ENCODE results near the gene ACTR5. TPM values are rescaled to one million over a fixed set of nuclear protein-coding genes. Genes with fewer than 3 reads are reported as not detected.

The ACTR5 gene
- total RNA-seq, 2 donors from 2014 or later: 8.0 to 8.1 TPM

DNA sequence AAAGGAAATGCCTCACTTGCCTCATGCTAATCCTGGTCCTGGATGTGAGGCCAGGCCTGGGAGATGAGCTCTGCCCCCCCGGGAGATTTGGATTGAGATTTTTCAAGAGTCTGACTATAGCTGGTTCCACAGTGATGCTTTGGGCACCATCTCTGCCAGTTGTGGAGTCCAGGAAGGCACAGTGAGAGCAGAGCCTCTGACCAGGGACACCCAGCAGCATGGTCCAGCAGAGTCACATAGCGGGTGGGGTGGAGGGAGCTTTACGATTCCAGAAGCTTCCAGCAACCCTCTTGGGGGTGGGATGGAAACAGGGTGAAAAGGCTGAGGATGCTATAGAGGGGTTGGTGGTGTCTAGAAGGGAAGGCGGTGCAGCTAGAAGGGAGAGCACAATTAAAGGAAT lies 15.3 kb upstream of the ACTR5 start:
- DNase-seq (ENCODE audit: low spot score) (no peak), ATAC-seq (ENCODE audit: insufficient number of reproducible peaks, low FRiP score, low read depth) (no peak)
- Histone ChIP-seq H3K36me3 (no peaks in the 10 kb centered on the region), H3K9me3 (no peaks in the 10 kb centered on the region), H3K27ac (no peak overlapping the region), H3K4me1 (ENCODE audit: control insufficient read depth in 1 of 2, low read depth in 2 of 2) (peaks cover 0 to 13% of the 10 kb centered on the region in 2 donors), H3K4me3 (no peak overlapping the region), H3K27me3 (replicated peaks; ENCODE audit: insufficient read depth) (peaks cover under 1% of the 10 kb centered on the region)
- TF ChIP-seq, protein P1, sequence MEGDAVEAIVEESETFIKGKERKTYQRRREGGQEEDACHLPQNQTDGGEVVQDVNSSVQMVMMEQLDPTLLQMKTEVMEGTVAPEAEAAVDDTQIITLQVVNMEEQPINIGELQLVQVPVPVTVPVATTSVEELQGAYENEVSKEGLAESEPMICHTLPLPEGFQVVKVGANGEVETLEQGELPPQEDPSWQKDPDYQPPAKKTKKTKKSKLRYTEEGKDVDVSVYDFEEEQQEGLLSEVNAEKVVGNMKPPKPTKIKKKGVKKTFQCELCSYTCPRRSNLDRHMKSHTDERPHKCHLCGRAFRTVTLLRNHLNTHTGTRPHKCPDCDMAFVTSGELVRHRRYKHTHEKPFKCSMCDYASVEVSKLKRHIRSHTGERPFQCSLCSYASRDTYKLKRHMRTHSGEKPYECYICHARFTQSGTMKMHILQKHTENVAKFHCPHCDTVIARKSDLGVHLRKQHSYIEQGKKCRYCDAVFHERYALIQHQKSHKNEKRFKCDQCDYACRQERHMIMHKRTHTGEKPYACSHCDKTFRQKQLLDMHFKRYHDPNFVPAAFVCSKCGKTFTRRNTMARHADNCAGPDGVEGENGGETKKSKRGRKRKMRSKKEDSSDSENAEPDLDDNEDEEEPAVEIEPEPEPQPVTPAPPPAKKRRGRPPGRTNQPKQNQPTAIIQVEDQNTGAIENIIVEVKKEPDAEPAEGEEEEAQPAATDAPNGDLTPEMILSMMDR (IDR thresholded peaks at IDR 0.05): no peak

DNA sequence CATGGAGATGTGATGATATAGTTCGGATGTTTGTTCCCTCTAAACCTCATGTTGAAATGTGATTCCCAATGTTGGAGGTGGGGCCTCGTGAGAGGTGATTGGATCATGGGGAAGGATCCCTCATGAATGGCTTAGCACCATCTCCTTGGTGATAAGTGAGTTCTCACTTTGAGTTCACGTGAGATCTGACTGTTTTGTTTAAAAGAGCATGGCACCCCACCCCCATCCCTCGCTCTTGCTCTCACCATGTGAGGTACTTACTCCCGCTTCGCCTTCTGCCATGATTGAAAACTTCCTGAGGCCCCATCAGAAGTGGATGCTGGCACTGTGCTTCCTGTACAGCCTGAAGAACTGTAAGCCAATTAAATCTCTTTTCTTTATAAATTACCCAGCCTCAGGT lies 13.1 kb upstream of the ACTR5 start:
- no peaks in the 10 kb centered on the region for H3K27me3 ChIP-seq (replicated peaks; ENCODE audit: insufficient read depth)
- no peaks in the 10 kb centered on the region for H3K36me3 ChIP-seq
- TF ChIP-seq, protein P1 (IDR thresholded peaks at IDR 0.05): no peak
- DNase-seq (ENCODE audit: low spot score) (no peak), ATAC-seq (ENCODE audit: insufficient number of reproducible peaks, low FRiP score, low read depth) (no peak)
- H3K4me3 ChIP-seq: no peak overlapping the region
- H3K9me3 ChIP-seq: no peaks in the 10 kb centered on the region
- H3K4me1 ChIP-seq (ENCODE audit: control insufficient read depth in 1 of 2, low read depth in 2 of 2): peaks cover 0 to 13% of the 10 kb centered on the region in 2 donors
- H3K27ac ChIP-seq: no peak overlapping the region

DNA sequence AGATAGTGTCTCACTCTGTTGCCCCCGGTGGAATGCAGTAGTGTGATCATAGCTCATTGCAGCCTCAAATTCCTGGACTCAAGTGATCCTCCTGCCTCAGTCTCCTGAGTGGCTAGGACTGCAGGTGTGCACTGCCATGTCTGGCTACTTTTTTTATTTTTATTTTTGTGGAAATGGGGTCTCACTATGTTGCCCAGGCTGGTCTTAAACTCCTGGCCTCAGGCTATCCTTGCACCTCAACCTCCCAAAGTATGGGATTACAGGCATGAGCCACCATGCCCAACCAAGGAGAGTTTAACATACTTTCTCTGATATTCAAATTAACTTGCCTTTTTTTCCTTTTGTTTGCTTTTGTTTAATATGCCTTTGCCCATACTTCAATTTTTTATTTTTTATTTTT lies 10.4 kb upstream of the ACTR5 start:
- ATAC-seq (ENCODE audit: insufficient number of reproducible peaks, low FRiP score, low read depth) (no peak), DNase-seq (ENCODE audit: low spot score) (no peak)
- TF ChIP-seq, protein P1 (IDR thresholded peaks at IDR 0.05): no peak
- no peaks in the 10 kb centered on the region for H3K36me3 ChIP-seq
- no peak overlapping the region for H3K4me3 ChIP-seq
- H3K4me1 ChIP-seq (ENCODE audit: control insufficient read depth in 1 of 2, low read depth in 2 of 2): no peaks in the 10 kb centered on the region
- H3K27ac ChIP-seq: no peak overlapping the region
- H3K9me3 ChIP-seq: no peaks in the 10 kb centered on the region
- H3K27me3 ChIP-seq (replicated peaks; ENCODE audit: insufficient read depth): no peaks in the 10 kb centered on the region

DNA sequence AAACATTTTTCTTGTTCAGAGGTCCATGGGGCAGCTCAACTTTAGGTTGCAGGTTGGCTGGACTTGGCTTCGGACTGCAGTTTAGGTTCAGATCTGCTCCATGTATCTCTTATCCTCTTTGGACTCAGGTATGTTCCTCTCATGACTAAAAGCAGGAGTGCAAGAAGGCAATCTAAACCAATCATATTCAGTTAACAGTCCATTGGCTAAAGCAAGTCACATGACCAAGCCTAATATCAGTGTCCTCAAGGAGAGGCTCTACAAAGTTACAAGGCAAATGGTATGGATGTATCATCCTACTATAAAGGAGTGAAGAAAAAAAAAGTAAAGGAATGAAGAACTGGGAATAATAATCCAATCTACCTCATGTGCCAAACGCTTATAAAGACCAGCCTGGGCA lies 2.5 kb upstream of the ACTR5 start:
- ATAC-seq (ENCODE audit: insufficient number of reproducible peaks, low FRiP score, low read depth): no peak
- H3K27me3 ChIP-seq (replicated peaks; ENCODE audit: insufficient read depth): no peaks in the 10 kb centered on the region
- no peaks in the 10 kb centered on the region for H3K36me3 ChIP-seq
- no peaks in the 10 kb centered on the region for H3K9me3 ChIP-seq
- H3K27ac ChIP-seq: no peak overlapping the region
- peaks cover 9 to 17% of the 10 kb centered on the region in 2 donors for H3K4me1 ChIP-seq (ENCODE audit: control insufficient read depth in 1 of 2, low read depth in 2 of 2)
- TF ChIP-seq, protein P1 (IDR thresholded peaks at IDR 0.05): no peak
- H3K4me3 ChIP-seq: no peak overlapping the region
- no peak for DNase-seq (ENCODE audit: low spot score)

DNA sequence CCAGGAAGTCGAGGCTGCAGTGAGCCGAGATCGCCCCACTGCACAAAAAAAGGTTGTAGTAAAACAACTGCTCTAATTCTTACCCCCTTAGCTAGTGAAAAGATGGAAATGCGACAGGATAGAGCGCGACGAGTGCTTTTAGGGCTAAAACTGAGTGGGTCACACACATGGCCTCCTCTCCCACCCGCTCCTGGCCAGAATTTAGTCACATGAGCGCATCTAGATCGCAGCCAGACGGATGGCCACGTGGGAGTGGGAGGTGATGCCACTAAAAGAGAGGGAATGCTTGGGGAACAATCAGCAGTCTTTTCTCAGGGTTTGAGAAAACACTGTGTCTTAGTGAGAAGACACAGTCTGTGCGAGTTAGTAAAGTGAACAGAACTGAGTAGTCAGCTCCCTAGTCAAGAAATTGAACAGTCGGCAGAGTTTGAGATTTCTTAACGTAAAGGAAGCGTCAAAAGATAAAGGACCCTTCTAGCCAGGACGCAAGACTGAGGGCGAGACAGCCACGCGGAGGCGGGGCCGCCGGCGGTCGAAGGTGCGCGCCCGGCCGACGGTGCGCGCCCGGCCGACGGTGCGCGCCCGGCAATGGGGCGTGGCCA lies 664 bp upstream of the ACTR5 start:
- ATAC-seq (ENCODE audit: insufficient number of reproducible peaks, low FRiP score, low read depth) (peak; percentile 1), DNase-seq (ENCODE audit: low spot score) (no peak)
- Histone ChIP-seq H3K4me1 (ENCODE audit: control insufficient read depth in 1 of 2, low read depth in 2 of 2) (peaks cover 9 to 17% of the 10 kb centered on the region in 2 donors), H3K27ac (peak overlapping the region; percentile 59 to 82), H3K9me3 (no peaks in the 10 kb centered on the region), H3K4me3 (peak overlapping the region; percentile 81), H3K36me3 (no peaks in the 10 kb centered on the region), H3K27me3 (replicated peaks; ENCODE audit: insufficient read depth) (no peaks in the 10 kb centered on the region)
- TF ChIP-seq, protein P1 (IDR thresholded peaks at IDR 0.05): no peak

All from thoracic aorta (tissue), 2 donors.